T1000 (cell line): ENCODE data around the gene SYVN1.
"Not testable (repeated sequence)": the region's sequence is repeated elsewhere in the genome, so short reads cannot be mapped to it uniquely, and the experiment has no call there.

ENCODE experiments used
- DNase-seq: peaks from one replicate; lab custom pipeline; 2025; ENCODE audit warnings: mixed read lengths; lab: John Stamatoyannopoulos, UW

Gene SYVN1

GRCh38 chr11:65151331-65151899, 17.1 kb upstream of the SYVN1 start:
- DNase-seq, result no peak

- DNase-seq, result peak; percentile 84
These were observed 16.4 kb upstream of the SYVN1 start for GRCh38 chr11:65150509-65151299.

GRCh38 chr11:65150131-65150508, 15.8 kb upstream of the SYVN1 start:
- DNase-seq, result not testable (repeated sequence)

- DNase-seq, result no peak
These were observed 14.3 kb upstream of the SYVN1 start for GRCh38 chr11:65148657-65149056.

- DNase-seq, result no peak
These were observed 13.2 kb upstream of the SYVN1 start for GRCh38 chr11:65147352-65148075.

- DNase-seq, result no peak
These were observed 7.7 kb upstream of the SYVN1 start for GRCh38 chr11:65141896-65142494.

- DNase-seq, result no peak
These were observed 2.3 kb upstream of the SYVN1 start for GRCh38 chr11:65136515-65137096.

- no peak for DNase-seq
These were observed 1.4 kb upstream of the SYVN1 start for GRCh38 chr11:65135633-65136145.

- DNase-seq, result peak; percentile 88
These were observed 773 bp upstream of the SYVN1 start for GRCh38 chr11:65134952-65135632.

GRCh38 chr11:65133724-65134123, 595 bp downstream of the SYVN1 start:
- DNase-seq, result no peak

GRCh38 chr11:65132988-65133700, 1.2 kb downstream of the SYVN1 start:
- no peak for DNase-seq

GRCh38 chr11:65132238-65132987, 1.9 kb downstream of the SYVN1 start:
- no peak for DNase-seq

GRCh38 chr11:65131895-65132237, 2.5 kb downstream of the SYVN1 start:
- DNase-seq, result no peak

GRCh38 chr11:65131417-65131776, 2.9 kb downstream of the SYVN1 start:
- no peak for DNase-seq

GRCh38 chr11:65130631-65131416, 3.5 kb downstream of the SYVN1 start:
- DNase-seq, result no peak

- DNase-seq, result no peak
These were observed 4.5 kb downstream of the SYVN1 start for GRCh38 chr11:65129649-65130441.

GRCh38 chr11:65128182-65129145, 5.9 kb downstream of the SYVN1 start:
- DNase-seq, result no peak
